Fibroblast of mammary gland (primary cell): ENCODE measurements around the gene USP24.

ENCODE experiments used
- DNase-seq: peaks from one replicate; pipeline ENCODE4 v3.0.0-alpha.2; 2010; ENCODE audit warnings: low read depth
- H3K4me3 ChIP-seq: 2 replicates; pipeline ENCODE4 v1.5.1; 2011; ENCODE audit warnings: low read depth, mild to moderate bottlenecking, low read length, moderate library complexity; ENCODE audit not compliant: control insufficient read depth
- TF ChIP-seq, protein P1 (sequence below): conservative IDR thresholded peaks from 2 replicates; pipeline ENCODE4 v1.5.1; 2011; ENCODE audit warnings: low read depth, low read length, inconsistent platforms; ENCODE audit not compliant: control insufficient read depth, insufficient read depth

The USP24 gene

DNA sequence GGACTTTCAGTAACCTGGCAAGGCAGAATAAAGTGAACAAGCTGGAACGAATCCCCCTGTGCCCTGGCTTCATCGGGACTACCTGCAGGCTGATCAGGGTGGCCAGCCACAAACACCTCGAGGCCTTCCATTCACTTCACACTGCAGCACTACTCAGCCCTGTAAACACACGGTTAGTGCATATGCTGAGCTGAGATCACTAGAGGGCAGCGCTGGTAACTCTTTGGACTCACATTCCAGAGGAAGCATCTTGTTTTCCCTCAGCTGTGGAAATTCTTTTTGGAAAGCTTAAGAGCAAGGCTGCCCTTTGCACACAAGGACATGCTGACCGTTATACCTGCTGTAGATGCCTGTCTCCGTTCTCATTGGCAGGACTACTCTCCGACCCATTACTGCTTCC lies 143.7 kb downstream of the USP24 start:
- DNase-seq: peak; percentile 51
- TF ChIP-seq, protein P1, sequence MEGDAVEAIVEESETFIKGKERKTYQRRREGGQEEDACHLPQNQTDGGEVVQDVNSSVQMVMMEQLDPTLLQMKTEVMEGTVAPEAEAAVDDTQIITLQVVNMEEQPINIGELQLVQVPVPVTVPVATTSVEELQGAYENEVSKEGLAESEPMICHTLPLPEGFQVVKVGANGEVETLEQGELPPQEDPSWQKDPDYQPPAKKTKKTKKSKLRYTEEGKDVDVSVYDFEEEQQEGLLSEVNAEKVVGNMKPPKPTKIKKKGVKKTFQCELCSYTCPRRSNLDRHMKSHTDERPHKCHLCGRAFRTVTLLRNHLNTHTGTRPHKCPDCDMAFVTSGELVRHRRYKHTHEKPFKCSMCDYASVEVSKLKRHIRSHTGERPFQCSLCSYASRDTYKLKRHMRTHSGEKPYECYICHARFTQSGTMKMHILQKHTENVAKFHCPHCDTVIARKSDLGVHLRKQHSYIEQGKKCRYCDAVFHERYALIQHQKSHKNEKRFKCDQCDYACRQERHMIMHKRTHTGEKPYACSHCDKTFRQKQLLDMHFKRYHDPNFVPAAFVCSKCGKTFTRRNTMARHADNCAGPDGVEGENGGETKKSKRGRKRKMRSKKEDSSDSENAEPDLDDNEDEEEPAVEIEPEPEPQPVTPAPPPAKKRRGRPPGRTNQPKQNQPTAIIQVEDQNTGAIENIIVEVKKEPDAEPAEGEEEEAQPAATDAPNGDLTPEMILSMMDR: peak; percentile 52
- no peak overlapping the region for H3K4me3 ChIP-seq

DNA sequence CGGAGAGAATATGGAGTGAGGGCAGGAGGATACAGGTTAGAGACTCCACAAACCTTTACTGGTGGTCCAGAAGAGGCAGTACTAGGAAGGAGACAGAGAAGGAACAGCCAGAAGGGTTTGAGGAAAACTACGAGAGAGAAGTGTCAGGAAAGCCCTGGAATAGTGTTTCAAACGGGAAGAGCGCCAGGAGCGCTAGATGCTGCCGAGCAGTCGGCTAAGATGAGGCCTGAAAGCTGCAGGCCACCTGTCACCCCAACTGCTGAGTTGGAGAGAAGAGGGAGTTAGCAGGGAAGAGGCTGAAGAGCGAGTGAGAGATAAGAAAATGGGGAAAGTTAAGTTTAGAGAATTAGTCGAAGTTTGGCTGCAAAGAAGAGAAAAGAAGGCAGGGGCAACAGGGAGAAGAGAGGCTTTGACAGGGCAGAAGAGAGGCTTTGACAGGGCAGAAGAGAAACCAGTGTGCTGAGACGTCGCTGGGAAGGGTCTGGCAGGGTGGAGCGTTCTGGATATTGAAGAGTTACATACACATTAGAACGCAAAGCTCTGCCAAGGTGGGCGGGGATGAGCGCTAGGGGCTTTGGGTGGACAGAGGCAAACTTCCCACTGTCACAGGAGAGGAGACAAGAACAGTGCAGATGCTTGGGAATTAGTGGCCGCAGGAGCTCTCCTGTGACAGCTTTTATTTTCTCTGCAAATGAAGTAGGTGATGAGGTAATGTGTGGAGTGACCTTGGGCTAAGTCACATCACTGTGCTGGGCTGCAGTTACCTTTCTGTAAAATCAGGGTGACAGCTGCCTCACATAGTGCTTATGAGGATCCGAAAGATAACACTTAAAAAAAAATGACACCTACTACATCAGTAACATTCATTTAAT lies 144.6 kb downstream of the USP24 start:
- H3K4me3 ChIP-seq: no peak overlapping the region
- TF ChIP-seq, protein P1: no peak
- no peak for DNase-seq

DNA sequence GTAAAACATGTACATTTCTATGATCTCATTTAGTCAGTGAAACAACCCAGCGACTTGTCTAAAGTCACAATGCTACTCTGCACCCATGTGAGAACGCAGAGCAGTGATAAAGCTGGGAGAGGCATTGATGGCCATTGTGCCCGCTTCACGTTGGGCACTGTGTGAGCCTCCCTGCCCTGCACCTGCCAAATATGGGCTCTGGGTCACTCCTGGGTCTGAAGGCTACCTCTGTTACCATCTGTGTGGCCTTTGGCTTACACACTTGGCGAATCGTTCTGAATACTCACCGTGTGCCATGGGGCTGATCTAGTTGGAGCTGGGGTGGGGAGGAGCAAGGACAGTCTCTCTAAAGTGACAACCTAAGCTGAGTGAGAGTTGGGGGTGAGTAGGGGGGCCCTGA lies 145.9 kb downstream of the USP24 start:
- DNase-seq: no peak
- TF ChIP-seq, protein P1: no peak
- H3K4me3 ChIP-seq: no peak overlapping the region

DNA sequence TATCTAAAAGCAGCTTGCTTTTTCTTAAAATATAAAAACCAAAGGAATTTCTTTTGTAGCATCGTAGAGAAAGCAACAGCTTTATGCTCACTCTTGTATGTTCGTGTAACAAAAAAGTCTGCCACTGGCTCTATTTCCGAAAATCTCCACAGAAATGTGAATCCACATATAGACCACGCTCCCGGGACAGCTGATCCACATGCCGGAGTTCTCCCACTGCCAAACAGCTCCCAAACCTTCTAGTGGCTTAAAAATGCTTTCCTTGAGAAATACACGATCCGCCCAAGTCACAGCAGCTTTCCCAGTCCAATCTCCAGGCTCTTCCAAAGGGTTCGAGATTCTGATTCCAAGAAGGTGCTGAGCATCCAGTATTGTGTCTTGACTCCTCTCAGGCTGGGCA lies 146.5 kb downstream of the USP24 start:
- DNase-seq: no peak
- no peak overlapping the region for H3K4me3 ChIP-seq
- TF ChIP-seq, protein P1: no peak

DNA sequence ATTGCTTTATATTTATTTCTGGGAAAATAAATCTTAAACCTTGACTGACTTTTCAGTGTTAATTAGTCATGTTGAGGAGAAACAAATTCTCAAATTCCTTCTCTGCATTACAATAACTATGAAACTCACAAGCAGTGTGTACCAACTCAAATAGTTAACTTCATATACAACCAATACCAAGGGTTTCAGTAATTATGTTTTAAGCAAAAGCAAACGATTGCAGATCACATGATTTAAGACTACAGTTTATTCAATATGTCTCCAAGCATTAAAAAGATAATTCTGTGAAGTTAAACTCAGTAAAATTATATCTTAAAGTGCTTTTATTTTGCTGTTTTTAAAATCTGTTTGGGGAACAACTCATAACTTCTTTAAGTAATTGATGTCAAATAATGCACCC lies 147.2 kb downstream of the USP24 start:
- TF ChIP-seq, protein P1: no peak
- DNase-seq: no peak
- H3K4me3 ChIP-seq: no peak overlapping the region

DNA sequence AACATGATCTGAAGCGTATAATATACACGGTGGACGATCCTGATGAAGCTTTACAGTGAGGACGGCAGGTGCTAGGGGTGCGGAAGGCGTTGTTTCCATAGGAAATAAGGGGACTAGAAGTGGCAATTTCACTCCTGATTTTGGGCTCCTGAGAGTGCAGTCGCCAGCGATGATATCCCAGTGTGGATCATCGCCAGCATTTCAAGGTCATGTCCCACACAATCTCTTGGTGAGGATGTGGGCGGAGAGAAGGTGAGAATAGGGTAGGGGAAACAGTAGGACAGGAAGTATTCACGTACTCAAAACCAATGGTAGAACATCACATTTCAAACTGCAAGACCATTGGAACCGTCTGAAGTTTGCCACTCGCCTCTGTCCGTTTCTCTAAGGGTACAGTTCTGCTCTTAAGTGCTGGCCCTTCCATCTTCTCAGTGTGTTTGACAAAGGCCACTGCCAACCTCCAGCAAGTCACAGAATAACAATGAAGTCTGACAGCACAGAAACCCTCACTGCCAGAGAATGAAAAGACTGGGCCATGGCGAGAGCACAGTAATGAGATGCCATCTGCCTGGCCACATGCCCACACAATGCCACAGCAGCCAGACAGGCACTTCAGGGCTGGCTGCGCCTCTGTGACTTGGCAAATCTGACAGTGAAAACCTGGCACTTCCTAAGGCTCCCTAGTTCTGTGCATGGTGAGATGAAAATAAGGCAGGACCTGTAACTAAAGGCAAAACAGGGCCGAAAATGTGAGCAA lies 148.0 kb downstream of the USP24 start:
- DNase-seq: no peak
- H3K4me3 ChIP-seq: no peak overlapping the region
- TF ChIP-seq, protein P1: no peak
